Stimulated activated CD4-positive, alpha-beta T cell treated with anti-CD3 and anti-CD28 coated beads, Interleukin-1b, Interleukin-23, amount 100 ng/mL, for 4 hours (primary cell): ENCODE measurements around the gene HSPA1A.
"Not testable (repeated sequence)": the region's sequence is repeated elsewhere in the genome, so short reads cannot be mapped to it uniquely, and the experiment has no call there.

Experiments used
- DNase-seq, 2 donors: peaks; one replicate each; pipeline ENCODE4 v3.0.0-alpha.2; 2020; ENCODE audit warnings: low read depth in 2 of 2

Gene HSPA1A

GRCh38 chr6:31836474-31837368 lies 21.4 kb downstream of the HSPA1A start:
- no peak for DNase-seq

GRCh38 chr6:31837369-31838113 lies 22.2 kb downstream of the HSPA1A start:
- DNase-seq = no peak

DNA sequence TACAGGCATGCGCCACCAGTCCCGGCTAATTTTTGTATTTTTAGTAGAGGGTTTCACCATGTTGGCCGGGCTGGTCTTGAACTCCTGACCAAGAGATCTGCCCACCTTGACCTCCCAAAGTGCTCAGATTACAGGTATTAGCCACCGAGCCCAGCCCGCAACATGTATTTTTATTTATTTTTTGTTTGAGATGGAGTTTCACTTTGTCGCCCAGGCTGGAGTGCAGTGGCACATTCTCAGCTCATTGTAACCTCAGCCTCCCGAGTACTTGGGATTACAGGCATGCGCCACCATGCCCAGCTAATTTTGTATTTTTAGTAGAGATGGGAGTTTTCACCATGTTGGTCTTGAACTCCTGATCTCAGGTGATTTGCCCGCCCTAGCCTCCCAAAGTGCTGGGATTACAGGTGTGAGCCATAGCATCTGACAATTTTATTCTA lies 22.8 kb downstream of the HSPA1A start:
- DNase-seq = not testable (repeated sequence)

GRCh38 chr6:31838968-31839367 lies 23.6 kb downstream of the HSPA1A start:
- no peak for DNase-seq

DNA sequence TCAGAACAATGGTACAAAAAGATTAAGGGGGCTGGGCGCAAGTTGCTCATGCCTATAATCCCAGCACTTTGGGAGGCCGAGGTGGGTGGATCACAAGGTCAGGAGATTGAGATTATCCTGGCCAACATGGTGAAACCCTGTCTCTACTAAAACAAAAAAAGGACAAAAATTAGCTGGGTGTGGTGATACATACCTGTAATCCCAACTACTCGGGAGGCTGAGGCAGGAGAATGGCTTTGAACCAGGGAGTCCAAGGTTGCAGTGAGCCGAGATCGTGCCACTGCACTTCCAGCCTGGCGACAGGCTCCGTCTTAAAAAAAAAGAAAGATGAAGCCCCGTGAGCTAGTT lies 24.4 kb downstream of the HSPA1A start:
- not testable (repeated sequence) for DNase-seq

- DNase-seq = no peak
These were observed 26.7 kb downstream of the HSPA1A start for GRCh38 chr6:31842053-31842452.

- no peak for DNase-seq
These were observed 29.2 kb downstream of the HSPA1A start for GRCh38 chr6:31844507-31844906.

DNA sequence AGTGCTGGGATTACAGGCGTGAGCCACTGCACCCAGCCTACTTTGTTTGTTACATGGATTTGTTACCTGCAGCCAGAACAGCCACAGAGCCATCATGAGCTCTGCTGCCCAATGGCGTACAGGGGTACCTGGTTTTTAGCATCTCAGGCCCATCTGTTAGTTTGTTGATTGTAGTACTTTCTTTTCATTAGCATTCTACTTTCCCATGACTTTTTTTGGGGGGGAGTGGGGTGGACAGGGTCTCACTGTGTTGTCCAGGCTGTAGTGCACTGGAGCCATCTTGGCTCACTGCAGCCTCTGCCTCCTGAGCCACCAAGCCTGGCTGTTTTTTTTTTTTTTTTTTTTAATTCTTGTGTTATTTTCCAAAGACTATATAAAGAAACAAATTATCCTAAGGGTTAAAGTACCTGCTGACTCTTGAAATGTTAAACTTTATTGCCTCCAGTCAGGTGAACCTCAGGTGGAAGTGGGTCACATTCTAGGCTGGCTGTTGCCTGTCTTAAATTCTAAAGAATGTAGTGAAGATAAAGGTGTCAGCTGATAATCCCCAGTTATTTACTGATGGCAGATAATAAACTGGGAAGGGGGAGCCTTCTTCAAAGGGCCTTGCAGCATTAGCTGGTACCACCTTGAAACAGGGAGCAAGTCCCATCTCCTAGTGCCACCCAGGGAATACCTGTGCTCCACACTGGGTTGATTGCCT lies 32.1 kb downstream of the HSPA1A start:
- no peak for DNase-seq

DNA sequence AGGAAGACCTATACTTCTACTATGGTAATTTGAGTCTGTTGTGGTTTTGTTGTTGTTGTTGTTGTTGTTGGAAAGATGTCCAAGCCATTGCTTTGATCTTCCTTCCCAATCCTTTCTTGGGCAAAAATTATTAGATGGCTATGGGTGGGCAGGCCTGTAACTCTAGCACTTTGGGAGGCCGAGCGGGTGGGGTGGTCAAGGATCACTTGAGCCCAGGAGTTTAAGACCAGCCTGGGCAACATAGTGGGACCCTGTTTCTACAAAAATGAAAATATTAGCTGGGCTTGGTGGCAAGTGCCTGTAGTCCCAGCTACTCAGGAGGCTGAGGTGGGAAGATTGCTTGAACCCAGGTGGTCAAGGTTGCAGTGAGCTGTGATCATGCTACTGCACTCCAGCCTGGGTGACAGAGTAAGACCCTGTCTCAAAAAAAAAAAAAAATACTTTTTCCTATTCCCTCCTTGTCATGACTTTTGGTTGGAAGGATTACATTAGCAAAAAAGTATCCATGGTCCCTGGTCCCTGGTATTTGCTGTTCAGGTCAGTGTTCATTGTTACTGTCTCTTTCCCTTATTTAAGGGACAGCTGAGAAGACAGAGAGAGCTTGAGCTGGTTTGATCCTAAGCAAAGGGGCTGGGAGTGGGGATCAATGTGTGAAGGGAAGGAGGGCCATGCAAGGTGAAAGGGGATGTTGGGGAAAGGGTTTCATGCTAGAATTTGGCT lies 35.6 kb downstream of the HSPA1A start:
- DNase-seq = no peak

DNA sequence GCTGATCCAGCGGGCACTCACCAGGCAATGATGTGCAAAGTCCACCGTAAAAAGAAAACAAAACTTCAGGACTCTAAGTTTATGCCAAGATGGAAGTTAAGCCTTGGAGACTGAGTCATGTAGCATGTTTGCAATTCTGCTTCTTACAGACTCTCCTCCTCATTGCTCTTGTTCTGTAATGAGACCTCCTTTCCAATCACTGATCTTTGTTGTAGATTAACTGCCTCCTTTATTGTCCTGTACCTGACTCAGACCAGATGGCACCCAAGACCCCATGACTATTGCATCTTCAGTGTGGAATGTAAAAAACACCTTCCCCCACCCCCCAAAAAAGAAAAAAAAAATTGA lies 36.1 kb downstream of the HSPA1A start:
- DNase-seq = no peak

GRCh38 chr6:31851980-31852718 lies 36.8 kb downstream of the HSPA1A start:
- DNase-seq = not testable (repeated sequence)

DNA sequence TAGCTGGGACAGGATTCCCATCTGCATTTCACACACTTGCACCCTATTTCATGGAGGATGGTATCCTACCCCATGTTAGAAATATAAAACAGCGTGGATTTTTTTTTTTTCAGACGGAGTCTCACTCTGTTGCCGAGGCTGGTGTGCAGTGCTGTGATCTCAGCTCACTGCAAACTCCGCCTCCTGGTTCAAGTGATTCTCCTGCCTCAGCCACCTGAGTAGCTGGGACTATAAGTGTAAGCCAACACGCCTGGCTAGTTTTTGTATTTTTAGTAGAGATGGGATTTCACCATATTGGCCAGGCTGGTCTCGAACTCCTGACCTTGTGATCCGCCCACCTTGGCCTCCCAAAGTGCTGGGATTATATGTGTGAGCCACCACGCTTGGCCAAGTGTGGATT lies 42.4 kb downstream of the HSPA1A start:
- DNase-seq = not testable (repeated sequence)

- DNase-seq = no peak
These were observed 43.4 kb downstream of the HSPA1A start for GRCh38 chr6:31858707-31859106.

DNA sequence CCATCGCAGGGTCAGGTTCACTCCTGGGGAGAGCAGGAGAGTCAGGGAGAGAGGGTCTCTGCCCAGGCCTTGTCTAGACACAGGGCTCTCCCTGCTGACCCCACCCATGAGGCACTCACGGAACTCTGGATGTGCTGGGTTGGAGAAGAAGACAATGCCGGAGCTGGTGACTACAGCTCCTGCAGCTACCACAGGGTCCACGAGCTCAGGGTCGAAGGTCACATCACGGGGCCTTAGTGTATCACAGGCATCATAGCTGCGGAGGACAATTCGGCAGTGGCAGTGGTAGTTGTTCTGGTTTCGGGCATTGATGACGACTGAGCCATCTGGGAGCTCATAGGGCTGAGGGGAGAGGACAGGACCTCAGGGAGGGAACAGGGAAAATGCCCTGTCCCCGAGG lies 44.6 kb downstream of the HSPA1A start:
- DNase-seq = no peak

DNA sequence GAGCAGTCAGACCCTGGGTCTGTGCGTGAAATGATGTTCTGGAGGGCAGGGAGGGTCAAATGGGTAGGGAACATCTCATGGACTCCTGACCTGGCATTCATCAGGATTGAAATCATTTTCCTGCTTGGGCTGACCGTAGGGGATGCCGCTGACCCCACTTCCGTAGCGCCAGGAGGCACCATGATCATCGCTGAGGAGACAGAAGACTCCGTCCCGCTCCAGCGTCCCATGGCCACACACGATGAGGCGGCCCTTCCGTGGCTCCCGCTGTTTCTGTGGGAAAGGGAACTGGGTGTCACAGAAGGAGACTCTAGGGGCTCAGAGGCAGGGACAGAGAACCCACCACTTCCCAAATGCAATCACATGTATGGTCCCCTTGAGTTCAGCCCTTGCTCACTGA lies 45.0 kb downstream of the HSPA1A start:
- DNase-seq = no peak

GRCh38 chr6:31861150-31861549 lies 45.8 kb downstream of the HSPA1A start:
- DNase-seq = no peak

GRCh38 chr6:31861919-31862343 lies 46.6 kb downstream of the HSPA1A start:
- no peak for DNase-seq

- DNase-seq = peak; percentile 94 to 97
These were observed 47.2 kb downstream of the HSPA1A start, which contains the start of gene NEU1 for GRCh38 chr6:31862344-31863235. Gene NEU1, minus strand, starts transcription at chr6:31862821. Its CDS starts 45 bp downstream, at chr6:31862776.

- not testable (repeated sequence) for DNase-seq
These were observed 48.8 kb downstream of the HSPA1A start for GRCh38 chr6:31864123-31864562.

- DNase-seq = no peak
These were observed 49.5 kb downstream of the HSPA1A start for GRCh38 chr6:31864818-31865204.
